ENCODE data around the gene CHRM4.

DNA sequence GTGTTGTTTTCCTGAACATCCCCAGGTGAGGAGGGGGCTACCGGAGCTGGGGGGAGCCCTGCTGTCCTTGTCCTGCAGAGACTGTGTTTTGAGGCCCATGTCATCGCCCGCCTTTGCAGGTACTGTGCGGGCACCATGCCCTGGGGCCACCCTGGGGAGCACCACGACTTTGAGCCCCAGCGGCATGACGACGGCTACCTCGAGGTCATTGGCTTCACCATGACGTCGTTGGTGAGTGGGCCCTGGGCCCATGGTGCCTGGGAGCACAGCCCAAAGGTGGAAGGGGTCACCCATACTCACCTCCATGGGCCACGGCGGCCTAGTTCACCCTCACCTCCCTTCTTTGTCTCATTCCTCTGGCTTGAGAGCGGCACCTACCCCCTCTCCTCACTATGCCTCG, 16.8 kb downstream of the CHRM4 start:
- TF ChIP-seq, protein P1, sequence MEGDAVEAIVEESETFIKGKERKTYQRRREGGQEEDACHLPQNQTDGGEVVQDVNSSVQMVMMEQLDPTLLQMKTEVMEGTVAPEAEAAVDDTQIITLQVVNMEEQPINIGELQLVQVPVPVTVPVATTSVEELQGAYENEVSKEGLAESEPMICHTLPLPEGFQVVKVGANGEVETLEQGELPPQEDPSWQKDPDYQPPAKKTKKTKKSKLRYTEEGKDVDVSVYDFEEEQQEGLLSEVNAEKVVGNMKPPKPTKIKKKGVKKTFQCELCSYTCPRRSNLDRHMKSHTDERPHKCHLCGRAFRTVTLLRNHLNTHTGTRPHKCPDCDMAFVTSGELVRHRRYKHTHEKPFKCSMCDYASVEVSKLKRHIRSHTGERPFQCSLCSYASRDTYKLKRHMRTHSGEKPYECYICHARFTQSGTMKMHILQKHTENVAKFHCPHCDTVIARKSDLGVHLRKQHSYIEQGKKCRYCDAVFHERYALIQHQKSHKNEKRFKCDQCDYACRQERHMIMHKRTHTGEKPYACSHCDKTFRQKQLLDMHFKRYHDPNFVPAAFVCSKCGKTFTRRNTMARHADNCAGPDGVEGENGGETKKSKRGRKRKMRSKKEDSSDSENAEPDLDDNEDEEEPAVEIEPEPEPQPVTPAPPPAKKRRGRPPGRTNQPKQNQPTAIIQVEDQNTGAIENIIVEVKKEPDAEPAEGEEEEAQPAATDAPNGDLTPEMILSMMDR (conservative IDR thresholded peaks at IDR 0.05) = no peak
- TF ChIP-seq EZH2 (IDR thresholded peaks at IDR 0.05; ENCODE audit: low read depth) = no peak

All from PC-9 (cell line).